GM12891 (cell line): ENCODE data around the gene SUB1.

Experiments used
- POLR2A ChIP-seq: IDR thresholded peaks from 2 replicates; pipeline ENCODE4 v1.6.1; 2011; ENCODE audit warnings: low read depth, low read length, control low read depth
- POLR2AphosphoS5 ChIP-seq: IDR thresholded peaks from 2 replicates; pipeline ENCODE4 v1.6.1; 2011; ENCODE audit warnings: low read depth, low read length, control low read depth
- TAF1 ChIP-seq: IDR thresholded peaks from 2 replicates; pipeline ENCODE4 v1.6.1; 2011; ENCODE audit warnings: low read depth, low read length, control low read depth

- TF ChIP-seq POLR2A: no peak
- no peak for TF ChIP-seq POLR2AphosphoS5
- no peak for TF ChIP-seq TAF1
These were observed 25.4 kb upstream of the SUB1 start for GRCh38 chr5:32559921-32560320.
